NCI-H1436 (cell line): ENCODE results near the gene NRP2.

Experiments used
- DNase-seq: peaks from one replicate; lab custom pipeline; 2025; lab: John Stamatoyannopoulos, UW

Gene NRP2

DNA sequence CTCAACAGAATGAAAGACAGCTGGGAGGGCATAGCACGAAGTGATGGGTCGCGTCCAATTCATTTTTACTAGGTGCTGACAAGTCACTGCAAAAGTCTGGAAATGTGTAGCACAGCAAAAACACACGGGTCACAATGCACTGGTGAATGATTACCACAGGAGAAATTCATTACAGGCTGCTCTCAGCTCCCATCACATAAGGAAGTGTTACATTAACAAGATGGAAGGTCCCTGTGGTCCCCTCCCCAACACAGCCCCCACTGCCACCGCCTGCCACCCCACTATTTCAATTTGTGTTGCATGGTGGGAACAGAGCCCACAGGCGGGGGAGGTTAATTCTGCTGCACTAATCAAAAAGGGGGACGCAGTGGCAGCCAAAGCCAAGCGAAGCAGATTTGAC lies 122.8 kb downstream of the NRP2 start:
- no peak for DNase-seq

GRCh38 chr2:205806143-205806905 lies 124.0 kb downstream of the NRP2 start:
- no peak for DNase-seq

- DNase-seq, result no peak
These were observed 124.9 kb downstream of the NRP2 start for GRCh38 chr2:205807229-205807628.

GRCh38 chr2:205807758-205808157 lies 125.5 kb downstream of the NRP2 start:
- DNase-seq, result no peak

DNA sequence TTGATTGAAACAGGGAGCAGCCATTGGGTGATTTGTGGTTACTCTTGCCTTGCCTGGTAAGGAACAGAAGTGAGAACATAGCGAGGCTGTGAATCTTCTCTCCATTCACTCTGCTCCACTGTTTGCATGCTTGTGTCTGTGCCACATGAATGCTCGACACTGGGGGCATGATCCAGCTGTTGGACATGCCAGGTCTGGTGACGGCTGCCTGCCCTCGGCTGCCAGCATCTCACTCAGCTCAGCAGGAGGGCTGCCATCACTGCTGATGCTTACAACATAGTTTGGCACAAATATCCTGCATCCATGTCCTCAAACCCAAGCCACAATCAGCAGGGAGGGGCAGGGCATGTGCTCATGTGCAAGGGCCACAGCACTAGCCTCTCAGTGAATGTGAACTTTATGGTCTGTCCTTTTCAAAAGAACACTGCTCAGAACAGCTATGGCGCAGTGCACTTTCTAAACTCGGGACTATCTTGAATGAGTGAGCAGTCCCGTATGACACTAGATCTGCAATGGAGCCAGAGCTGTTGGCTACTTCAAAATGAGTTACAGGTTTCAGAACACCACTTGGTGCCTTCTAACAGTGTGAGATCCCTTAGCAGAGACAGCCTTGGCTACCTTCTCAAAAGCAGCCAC lies 126.3 kb downstream of the NRP2 start:
- DNase-seq, result no peak

DNA sequence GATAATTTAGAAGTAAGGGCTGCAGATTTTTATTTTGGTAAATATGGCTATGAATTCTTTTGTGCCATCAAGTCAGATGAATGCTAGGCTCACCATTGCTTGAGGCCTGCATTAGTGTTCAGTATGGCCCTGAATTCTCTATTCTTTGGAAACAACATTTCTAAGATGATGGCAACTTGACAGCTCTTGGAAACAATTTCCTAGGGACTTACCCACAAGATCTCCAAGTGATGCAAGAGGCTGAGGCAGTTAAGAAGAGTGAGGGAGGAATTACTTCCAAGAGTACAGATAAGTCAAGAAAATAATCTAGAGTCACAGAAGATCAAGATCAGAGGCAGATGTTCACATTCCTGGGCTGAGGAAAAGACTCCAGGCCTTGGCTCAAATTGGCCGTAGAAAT lies 129.1 kb downstream of the NRP2 start:
- DNase-seq, result no peak

DNA sequence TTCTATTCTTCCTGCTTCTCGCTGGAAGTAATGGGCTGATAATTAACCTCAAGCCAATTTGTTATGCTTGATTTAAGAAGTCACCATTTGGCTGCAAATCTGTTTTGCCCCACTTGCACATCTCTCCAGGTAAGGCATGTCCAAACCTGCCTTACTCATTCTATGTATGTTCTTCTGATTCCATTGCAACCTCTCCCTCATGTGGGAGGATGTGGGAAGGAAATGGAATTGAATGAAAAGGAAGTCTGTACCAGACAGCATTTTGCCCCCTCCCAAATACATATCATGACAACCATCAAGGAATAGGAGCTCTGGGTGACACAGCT lies 131.7 kb downstream of the NRP2 start:
- DNase-seq, result no peak

GRCh38 chr2:205815673-205816072 lies 133.4 kb downstream of the NRP2 start:
- DNase-seq, result no peak

GRCh38 chr2:205816268-205816667 lies 134.0 kb downstream of the NRP2 start:
- DNase-seq, result no peak

GRCh38 chr2:205822579-205822978 lies 140.3 kb downstream of the NRP2 start:
- no peak for DNase-seq

GRCh38 chr2:205827809-205828365 lies 145.6 kb downstream of the NRP2 start:
- no peak for DNase-seq

GRCh38 chr2:205833864-205834263 lies 151.6 kb downstream of the NRP2 start:
- no peak for DNase-seq

- no peak for DNase-seq
These were observed 152.5 kb downstream of the NRP2 start for GRCh38 chr2:205834796-205835195.

GRCh38 chr2:205835251-205835791 lies 153.0 kb downstream of the NRP2 start:
- DNase-seq, result no peak

DNA sequence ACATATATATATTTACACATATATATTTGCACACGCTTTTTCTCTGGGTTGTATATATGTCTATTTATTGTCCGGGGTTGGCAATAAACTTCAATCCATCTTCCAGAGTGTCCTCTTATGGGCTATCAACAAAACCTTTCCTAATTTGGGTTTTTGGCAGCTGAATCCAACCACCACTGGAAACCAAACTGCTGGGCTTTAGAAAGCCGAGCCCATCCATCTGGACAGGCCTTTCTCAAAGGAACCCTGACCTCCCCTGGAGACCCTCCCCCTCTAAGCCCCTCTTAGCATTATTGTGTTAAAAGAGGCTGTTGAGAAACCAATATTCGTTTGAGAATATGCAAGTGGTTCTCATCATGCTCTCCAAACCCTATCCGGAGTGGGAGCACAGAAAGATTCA lies 153.6 kb downstream of the NRP2 start:
- DNase-seq, result no peak

- DNase-seq, result no peak
These were observed 154.3 kb downstream of the NRP2 start for GRCh38 chr2:205836477-205837221.

GRCh38 chr2:205837663-205838062 lies 155.4 kb downstream of the NRP2 start:
- DNase-seq, result no peak

GRCh38 chr2:205845446-205845845 lies 163.1 kb downstream of the NRP2 start:
- no peak for DNase-seq
